ENCODE data around the gene MRPS34.
A peak's percentile ranks its signal among the peaks of the same experiment; 100 is the strongest.

The MRPS34 gene

GRCh38 chr16:1774448-1774780, 1.5 kb upstream of the MRPS34 start:
- no peak for TF ChIP-seq CTCF (IDR thresholded peaks at IDR 0.05)

- peak; percentile 15; the same call in 1 of the 2 replicates for TF ChIP-seq CTCF (IDR thresholded peaks at IDR 0.05)
These were observed 941 bp upstream of the MRPS34 start for GRCh38 chr16:1773703-1774447.

- no peak for TF ChIP-seq CTCF (IDR thresholded peaks at IDR 0.05)
These were observed 499 bp downstream of the MRPS34 start, which contains the start of gene EME2 for GRCh38 chr16:1772362-1772907. TSS of gene EME2 (plus strand) at chr16:1772810. CDS start at chr16:1773228, 418 bp downstream.

- no peak for TF ChIP-seq CTCF (IDR thresholded peaks at IDR 0.05)
These were observed 1.0 kb downstream of the MRPS34 start for GRCh38 chr16:1771864-1772361.

- TF ChIP-seq CTCF (IDR thresholded peaks at IDR 0.05): no peak
These were observed 1.6 kb downstream of the MRPS34 start, which contains the start of gene NME3 for GRCh38 chr16:1771188-1771863. TSS of gene NME3 (minus strand) at chr16:1771543. CDS start at chr16:1771534, 9 bp downstream.

GRCh38 chr16:1770328-1771187, 2.4 kb downstream of the MRPS34 start:
- TF ChIP-seq CTCF (IDR thresholded peaks at IDR 0.05): no peak
